Measurements from ENCODE around the gene ARMC5.
A peak's percentile ranks its signal among the peaks of the same experiment; 100 is the strongest.
"Not testable (repeated sequence)": the region's sequence is repeated elsewhere in the genome, so short reads cannot be mapped to it uniquely, and the experiment has no call there.

The ARMC5 gene

DNA sequence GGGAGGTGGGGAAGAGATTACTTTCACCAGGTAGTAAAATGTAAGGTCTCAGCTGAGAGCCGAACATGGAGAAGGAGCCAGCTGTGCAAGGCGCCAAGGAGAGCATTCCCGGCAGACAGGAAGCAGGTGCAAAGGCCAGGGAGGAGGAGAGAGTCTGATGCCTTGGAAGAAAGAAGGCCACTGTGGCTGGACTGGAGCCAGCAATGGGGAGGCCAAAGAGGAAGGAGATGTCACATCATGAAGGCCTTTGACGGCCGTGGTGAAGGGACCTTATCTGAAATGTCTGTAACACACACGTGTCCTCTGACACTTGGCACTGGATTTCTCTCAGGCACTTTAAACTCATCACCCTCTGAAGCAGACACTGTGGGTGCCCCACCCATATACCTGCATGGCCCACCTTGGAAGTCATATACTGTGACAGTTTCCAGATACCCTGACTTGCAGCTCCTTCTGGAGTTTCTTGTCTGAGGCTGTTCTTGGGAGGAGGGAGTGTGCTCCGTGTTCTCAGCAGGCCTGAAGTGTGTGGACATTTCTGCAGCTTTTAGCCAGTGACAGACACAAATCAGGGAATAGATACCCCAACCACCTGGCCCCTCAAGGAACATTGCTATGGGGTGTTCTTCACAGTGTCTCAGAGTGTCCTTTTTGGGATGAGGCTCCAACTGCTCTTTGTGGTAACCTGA, 21.7 kb downstream of the ARMC5 start:
- no peak for DNase-seq

DNA sequence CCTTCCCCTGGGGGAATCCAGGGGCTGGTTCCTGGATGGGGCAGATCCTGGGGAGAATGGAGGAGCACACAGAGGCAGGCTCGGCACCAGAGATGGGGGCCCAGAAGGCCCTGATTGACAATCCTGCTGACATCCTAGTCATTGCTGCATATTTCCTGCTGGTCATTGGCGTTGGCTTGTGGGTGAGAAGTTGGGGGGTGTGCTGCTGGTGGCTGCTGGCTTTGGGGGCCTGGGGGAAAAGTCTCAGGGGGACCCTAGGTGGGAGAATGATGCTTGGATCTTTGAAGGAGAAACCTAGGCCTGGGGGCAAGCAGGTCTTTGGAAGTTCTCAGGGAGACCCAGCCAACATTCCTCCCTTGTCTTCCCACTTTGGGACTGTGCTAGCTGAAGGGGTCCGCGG, 23.8 kb downstream of the ARMC5 start, which contains the start of gene SLC5A2:
Gene SLC5A2 (plus strand): TSS at position 43 of the 400 bp plus-strand sequence. CDS start 14 bp downstream, at position 57.
- DNase-seq, result no peak

DNA sequence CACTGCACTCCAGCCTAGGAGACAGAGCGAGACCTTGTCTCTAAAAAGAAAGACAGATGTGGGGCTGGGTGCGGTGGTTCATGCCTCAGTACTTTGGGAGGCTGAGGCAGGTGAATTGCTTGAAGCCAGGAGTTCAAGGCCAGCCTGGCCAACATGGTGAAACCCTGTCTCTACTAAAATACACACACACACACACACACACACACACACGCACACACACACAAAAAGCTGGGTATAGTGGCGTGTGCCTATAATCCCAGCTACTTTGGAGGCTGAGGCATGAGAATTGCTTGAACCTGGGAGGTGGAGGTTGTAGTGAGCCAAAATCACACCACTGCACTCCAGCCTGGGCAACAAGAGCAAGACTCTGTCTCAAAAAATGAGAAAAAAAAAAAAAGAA, 24.7 kb downstream of the ARMC5 start:
- not testable (repeated sequence) for DNase-seq

DNA sequence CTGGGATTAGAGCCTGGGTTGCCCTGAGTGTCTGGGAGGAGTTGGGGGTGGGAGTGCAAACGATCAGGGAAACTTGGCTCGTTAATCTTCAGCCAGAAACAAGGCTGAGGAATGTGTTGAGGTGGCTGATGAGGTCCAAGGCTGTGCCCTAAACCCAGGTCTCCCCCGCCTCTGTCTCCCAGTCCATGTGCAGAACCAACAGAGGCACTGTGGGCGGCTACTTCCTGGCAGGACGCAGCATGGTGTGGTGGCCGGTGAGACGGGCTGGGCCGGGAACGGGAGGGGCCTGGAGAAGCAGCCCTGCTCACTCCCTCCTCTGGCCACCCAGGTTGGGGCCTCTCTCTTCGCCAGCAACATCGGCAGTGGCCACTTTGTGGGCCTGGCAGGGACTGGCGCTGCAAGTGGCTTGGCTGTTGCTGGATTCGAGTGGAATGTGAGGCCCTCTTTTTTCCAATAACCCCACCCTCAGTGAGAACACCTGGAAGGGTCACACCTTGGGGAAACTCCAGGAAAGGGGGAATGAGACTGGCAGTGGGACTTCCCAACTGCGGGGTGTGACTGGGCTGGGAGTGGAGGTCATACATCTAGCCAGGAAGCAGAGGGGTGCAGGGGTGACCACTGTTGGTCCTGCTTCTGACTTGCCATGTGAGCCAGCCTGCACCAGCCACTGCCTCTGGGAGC, 25.3 kb downstream of the ARMC5 start:
- no peak for DNase-seq

DNA sequence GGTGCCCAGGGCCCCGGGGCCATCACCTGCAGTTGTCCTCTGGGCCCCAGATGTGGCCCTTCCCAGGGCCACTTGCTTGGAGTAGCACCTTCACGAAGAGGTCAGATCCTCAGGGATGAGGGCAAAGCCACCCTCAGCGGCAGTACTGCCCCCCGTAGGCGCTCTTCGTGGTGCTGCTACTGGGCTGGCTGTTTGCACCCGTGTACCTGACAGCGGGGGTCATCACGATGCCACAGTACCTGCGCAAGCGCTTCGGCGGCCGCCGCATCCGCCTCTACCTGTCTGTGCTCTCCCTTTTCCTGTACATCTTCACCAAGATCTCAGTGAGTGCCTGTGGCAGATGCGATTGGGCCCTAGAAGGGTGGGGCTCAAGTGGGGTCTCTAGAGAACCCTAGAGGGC, 26.3 kb downstream of the ARMC5 start:
- no peak for DNase-seq

DNA sequence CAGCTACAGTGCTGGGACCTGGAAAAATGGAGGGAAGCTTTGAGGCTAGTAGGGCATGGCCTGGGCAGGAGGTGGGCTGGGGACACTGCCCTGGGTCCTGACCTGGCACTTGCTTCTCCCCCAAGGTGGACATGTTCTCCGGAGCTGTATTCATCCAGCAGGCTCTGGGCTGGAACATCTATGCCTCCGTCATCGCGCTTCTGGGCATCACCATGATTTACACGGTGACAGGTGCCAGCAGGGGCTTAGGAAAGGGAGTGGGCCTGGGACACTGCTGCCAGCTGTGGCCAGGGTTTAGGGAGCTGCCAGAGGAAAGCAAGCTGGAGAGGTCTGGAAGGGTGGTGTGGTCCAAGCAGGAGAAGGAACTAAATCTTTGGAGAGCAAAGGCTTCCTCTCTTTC, 26.7 kb downstream of the ARMC5 start:
- DNase-seq, result no peak

DNA sequence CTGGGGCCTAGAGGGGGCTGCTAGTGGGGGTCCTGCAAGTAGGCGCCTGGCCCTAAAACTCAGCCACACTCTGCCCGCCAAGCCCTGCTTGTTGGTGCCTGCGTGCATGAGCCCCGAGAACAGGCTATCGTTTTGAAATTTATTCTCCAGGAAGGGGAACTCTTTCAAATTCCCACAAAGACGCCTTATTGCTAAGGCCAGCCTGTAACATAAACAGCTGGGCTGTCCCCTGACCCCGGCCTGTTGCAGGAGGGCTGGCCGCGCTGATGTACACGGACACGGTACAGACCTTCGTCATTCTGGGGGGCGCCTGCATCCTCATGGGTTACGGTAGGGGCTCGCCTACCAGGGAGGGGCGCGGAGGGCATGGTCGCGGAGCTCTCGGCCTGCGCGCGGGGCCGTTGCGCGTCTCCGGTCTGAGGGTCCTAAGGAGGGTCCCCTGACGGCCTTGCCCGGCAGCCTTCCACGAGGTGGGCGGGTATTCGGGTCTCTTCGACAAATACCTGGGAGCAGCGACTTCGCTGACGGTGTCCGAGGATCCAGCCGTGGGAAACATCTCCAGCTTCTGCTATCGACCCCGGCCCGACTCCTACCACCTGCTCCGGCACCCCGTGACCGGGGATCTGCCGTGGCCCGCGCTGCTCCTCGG, 27.9 kb downstream of the ARMC5 start:
- no peak for DNase-seq

DNA sequence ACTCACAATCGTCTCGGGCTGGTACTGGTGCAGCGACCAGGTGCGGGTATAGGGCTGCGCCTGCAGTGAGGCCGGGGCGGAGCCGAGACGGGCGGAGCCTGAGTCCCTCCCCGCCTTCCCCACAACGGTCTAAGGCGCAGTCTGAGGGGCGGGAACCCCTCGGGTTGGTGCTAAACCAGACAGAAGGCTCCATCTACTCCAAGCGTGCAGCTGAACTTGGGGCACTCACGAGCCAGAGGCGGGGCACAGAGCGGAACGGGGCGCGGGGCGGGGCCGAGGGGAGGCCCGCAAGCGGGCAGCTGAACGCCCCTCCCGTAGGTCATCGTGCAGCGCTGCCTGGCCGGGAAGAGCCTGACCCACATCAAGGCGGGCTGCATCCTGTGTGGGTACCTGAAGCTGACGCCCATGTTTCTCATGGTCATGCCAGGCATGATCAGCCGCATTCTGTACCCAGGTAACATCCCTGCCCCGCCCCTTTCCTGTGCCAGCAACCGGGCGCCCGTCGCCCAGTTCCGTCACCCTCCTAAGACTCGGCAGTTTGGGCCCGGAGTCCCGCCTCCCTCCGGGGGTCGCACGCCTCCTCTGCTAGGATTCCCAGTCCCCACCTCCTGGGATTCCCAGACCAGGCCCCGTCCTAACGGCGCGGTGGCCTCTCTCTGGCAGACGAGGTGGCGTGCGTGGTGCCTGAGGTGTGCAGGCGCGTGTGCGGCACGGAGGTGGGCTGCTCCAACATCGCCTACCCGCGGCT, 28.6 kb downstream of the ARMC5 start:
- peak in 2 of 4 experiments; percentile 68 to 72 for DNase-seq

DNA sequence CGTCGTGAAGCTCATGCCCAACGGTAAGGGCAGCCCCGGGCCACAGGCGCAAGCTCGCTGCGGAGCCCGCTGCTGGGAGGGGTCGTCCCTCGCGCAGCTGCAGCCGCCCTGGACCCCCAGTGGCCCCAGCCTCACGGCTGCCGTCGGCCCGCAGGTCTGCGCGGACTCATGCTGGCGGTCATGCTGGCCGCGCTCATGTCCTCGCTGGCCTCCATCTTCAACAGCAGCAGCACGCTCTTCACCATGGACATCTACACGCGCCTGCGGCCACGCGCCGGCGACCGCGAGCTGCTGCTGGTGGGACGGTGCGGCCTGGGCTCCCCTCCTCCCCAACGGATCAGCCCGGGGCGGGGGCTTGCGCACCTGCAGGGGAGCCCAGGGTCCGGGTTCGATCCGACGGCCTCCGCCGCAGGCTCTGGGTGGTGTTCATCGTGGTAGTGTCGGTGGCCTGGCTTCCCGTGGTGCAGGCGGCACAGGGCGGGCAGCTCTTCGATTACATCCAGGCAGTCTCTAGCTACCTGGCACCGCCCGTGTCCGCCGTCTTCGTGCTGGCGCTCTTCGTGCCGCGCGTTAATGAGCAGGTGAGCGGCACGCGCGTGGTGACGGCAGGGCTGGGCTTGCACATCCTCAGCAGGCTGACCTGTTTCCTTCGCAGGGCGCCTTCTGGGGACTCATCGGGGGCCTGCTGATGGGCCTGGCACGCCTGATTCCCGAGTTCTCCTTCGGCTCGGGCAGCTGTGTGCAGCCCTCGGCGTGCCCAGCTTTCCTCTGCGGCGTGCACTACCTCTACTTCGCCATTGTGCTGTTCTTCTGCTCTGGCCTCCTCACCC, 29.4 kb downstream of the ARMC5 start:
- DNase-seq, result no peak

DNA sequence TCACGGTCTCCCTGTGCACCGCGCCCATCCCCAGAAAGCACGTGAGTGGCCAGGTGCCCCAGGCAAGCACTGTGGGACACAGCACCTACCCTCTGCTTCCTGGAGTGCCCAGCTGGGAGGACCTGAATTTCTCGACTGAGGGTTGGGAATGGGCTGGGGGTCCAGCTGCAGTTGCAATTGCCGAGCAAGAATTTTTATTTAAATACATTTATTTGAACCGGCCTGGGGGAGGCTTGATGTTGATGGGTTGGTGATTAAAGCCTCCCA, 29.9 kb downstream of the ARMC5 start:
- DNase-seq, result no peak

DNA sequence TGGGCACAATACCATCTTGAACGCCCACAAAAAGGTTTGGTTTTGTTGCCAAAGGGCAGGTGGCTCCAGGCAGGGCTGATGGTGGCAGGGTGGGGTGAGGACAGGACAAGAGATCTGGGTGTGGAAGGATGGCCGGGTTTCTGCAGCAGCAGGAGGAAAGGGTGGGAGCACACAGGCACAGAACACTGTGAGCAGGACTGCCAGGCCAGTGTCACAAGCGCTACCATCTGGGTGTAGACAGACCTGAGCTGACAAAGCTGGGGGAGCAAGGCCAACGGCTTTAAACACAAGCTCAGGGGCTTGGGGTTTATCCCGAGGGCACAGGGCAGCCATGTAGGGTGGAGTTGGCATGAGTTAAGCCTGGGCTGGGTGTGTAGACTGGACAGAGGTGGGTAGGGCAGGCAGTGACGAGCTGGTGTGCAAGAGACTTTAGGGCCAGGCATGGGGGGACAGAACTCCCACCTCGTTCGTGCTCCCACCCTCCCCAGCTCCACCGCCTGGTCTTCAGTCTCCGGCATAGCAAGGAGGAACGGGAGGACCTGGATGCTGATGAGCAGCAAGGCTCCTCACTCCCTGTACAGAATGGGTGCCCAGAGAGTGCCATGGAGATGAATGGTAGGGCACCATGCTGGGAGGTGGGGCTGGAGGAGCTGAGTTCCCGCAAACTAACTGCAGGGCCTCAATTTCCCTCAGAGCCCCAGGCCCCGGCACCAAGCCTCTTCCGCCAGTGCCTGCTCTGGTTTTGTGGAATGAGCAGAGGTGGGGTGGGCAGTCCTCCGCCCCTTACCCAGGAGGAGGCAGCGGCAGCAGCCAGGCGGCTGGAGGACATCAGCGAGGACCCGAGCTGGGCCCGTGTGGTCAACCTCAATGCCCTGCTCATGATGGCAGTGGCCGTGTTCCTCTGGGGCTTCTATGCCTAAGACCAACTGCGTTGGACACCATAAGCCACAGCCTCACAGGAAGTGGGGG, 30.6 kb downstream of the ARMC5 start:
- DNase-seq, result no peak

DNA sequence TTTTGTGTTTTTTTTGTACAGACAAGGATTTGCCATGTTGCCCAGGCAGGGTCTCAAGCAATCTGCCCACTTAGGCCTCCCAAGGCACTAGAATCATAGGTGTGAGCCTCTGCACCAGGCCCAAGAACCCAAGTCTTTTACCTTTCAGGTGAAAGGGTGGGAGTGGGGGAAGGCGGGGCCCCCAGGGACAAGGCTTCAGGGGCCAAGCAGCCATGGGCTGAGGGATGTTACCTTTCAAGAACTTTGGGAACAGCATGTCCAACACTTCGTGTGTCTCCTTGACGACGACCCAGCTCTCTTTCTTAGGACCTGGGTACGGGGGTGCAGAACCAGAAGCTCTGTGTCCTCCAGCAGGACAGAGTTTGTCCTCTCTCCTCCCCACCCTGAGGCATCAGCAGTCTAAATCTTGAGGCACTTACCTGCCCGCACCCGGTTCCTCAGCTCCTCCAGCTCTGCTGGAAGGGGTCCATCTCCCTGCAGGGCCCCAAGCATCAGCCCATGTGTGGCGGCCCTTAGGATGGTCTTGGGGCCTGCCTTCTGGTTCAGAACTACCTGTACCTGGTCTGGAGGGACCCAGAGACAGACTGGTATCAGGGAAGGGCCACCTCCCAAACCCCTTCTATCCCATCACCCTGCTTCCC, 32.6 kb downstream of the ARMC5 start:
- DNase-seq, result no peak

DNA sequence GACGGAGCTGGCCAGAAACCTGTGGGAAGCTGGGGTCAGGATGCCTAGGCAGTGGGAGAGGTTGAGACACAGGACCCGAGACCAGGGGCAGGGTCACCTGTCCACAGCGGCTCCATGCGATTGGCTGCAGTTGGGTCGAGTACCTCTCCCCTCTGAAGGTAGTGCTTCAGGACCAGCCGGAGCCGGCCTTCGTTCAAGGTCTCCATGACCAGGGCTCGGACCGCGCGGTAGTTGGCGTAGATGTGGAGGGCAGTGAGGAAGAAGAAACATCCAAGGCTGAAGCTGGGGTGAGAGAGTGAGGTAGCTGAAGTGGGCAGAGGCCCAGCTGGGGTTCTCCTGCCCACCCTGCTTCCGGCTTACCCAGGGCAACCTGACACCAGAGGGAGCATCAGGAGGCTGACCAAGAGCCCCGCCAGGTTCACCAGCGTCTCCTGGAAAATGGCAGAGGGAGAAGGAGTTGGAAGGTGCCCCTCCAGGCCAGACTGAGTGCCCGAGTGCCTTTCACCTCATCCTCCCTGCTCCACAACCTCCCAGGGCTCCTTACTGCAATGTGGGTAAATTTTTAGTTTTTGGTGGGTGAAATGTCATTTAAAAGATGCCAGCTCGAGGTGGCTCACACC, 34.3 kb downstream of the ARMC5 start:
- DNase-seq, result no peak

DNA sequence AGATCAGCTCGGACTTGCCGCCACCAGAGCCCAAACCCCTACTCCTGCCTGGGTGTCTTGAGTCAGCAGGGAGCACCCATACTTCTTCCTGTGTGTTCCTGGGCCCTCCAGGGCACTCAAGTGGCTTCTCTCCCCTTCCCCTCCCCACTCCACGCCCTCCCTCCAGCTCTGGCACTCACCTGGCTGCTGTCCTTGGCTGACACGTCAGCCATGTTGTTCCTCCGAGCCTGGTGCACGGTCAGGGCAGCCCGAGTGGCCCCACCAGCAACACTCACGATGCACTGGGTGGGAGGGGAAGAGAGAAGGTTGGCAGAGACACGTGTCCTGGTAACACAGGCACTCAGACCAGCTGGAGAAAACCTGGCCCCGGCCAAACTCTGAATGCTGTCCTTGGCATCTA, 37.4 kb downstream of the ARMC5 start:
- no peak for DNase-seq

DNA sequence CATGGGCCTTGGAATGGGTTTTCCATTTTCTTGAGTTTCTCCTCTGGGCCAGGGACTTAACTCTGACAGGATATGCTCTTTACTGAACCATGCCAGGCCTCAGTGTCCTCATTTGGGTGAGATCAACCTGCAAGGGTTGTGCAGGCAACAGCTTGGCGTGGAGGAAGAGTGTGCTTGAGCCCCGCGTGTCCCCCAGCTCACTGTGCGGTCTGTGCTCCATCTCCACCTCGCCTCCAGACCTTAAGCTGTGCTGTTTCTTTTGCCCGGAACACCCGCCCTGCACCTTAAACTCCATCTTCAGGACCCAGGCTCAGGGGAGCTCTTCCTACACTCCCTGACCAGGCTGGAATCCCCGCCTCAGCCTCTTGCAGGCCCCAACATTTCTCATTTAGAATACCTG, 39.2 kb downstream of the ARMC5 start:
- DNase-seq, result no peak

DNA sequence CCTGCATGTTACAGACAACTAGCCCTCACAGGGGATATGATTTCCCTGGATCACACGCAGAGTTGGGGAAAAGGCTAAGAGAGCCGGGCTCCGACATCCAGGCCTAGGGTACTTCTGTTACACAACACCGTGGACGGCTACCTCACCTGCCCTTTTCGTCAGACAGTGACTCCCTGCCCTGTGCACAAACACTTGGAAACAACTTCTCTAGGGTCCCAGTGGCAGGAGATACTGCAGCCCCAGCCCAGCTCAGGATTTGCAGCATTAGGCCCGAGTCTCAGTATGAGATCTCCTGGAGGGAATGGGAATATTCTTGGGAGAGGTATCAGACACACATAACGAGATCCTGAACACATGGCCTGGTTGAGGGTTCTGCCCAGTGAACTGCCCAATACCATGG, 40.6 kb downstream of the ARMC5 start:
- no peak for DNase-seq

DNA sequence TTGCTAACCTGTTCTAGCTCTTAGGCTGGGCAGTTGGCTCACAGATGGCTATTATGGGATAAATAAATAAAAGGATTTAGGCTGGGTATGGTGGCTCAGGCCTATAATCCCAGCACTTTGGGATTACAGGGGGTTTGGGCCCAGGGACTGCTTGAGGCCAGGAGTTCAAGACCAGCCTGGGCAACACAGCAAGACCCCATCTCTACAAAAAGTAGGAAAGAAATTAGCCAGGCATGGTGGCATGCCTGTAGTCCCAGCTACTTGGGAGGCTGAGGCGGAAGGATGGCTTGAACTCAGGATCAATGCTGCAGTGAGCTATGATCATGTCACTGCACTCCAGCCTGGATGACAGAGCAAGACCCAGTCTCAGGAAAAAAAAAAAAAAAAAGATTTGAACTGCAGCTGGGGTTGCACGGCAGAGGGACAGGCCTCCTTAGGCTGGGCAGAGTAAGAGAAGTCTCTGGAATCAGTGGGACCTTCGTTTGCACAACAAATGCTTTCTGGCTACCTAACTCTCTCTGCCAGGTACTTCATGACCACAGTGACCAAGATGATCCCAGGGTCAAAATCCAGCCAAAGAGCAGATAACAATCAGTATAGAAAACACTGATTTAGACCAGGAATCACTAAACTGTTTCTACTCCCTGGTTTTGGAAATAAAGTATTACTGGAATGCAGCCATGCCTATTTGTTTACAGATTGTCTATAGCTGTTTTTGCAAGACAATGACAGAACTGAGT, 42.1 kb downstream of the ARMC5 start:
- DNase-seq, result no peak

DNA sequence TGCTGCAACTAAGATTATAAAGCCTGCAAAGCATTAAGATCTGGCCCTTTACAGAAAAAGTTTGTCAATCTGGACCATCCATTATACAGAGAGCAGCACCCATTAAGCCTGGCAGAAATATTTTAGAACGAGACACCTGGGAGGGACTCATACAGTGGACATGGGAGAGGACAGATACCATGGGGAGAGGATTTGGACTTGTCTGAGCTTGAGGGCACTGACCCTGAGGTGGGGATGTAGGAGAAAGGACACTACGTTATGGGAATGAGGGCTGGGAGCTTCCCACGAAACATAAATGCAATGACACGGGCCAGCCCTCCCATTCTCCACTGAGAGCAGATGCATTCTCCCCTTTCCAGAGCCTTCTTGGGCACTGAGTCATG, 42.7 kb downstream of the ARMC5 start:
- no peak for DNase-seq

DNA sequence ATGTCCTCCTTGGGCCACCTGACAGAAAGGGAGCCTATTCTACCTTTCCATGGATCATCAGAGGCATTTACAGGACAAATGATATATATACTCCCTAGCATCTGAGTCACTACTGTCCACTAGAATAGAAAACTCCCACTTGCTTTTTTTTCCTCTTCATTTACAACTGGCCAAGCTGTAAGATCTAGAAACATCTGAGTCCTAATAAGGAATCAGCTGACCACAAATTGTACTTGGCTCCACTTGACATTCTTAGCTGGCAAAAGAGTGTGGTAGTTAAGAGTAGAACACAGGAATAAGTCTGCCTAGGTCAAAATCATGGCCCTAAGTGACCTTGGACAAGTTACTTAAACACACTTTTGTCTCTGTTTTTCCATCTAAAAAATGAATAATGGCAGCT, 43.7 kb downstream of the ARMC5 start:
- no peak for DNase-seq

DNA sequence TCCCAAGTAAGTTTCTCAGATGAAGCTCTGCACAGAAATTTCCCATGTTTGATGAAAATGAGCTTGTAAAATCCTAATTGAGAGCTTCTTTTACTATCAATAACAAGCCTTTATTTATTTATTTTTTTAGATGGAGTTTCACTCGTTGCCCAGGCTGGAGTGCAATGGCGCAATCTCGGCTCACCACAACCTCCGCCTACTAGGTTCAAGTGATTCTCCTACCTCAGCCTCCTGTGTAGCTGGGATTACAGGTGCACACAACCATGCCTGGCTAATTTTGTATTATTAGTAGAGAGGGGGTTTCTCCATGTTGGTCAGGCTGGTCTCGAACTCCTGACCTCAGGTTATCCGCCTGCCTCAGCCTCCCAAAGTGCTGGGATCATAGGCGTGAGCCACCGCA, 44.3 kb downstream of the ARMC5 start:
- not testable (repeated sequence) for DNase-seq

Measured in activated naive CD4-positive, alpha-beta T cell (primary cell).